Dedifferentiated amniotic fluid mesenchymal stem cell (primary cell): ENCODE data around the gene AIF1L.

Experiments used
- DNase-seq: peaks from one replicate; pipeline ENCODE4 v3.0.0-alpha.2; 2016; ENCODE audit errors: extremely low spot score

AIF1L gene

GRCh38 chr9:131078427-131079366, 17.6 kb upstream of the AIF1L start:
- no peak for DNase-seq

- DNase-seq: no peak
Observed at GRCh38 chr9:131080589-131080988, 15.7 kb upstream of the AIF1L start.

GRCh38 chr9:131081868-131082267, 14.5 kb upstream of the AIF1L start:
- no peak for DNase-seq

- no peak for DNase-seq
Observed at GRCh38 chr9:131082774-131083512, 13.4 kb upstream of the AIF1L start.

- no peak for DNase-seq
Observed at GRCh38 chr9:131084661-131085369, 11.5 kb upstream of the AIF1L start.

GRCh38 chr9:131085370-131086122, 10.8 kb upstream of the AIF1L start:
- DNase-seq: no peak

- no peak for DNase-seq
Observed at GRCh38 chr9:131087354-131087893, 8.9 kb upstream of the AIF1L start.

GRCh38 chr9:131090025-131090787, 6.1 kb upstream of the AIF1L start:
- no peak for DNase-seq

- DNase-seq: no peak
Observed at GRCh38 chr9:131091352-131091992, 4.9 kb upstream of the AIF1L start.

- no peak for DNase-seq
Observed at GRCh38 chr9:131092030-131092429, 4.3 kb upstream of the AIF1L start.

GRCh38 chr9:131092548-131093440, 3.5 kb upstream of the AIF1L start:
- no peak for DNase-seq

- DNase-seq: no peak
Observed at GRCh38 chr9:131094015-131094414, 2.3 kb upstream of the AIF1L start.

- peak; percentile 49 for DNase-seq
Observed at GRCh38 chr9:131094622-131095021, 1.7 kb upstream of the AIF1L start.

- no peak for DNase-seq
Observed at GRCh38 chr9:131095666-131096268, 564 bp upstream of the AIF1L start.

- DNase-seq: no peak
Observed at GRCh38 chr9:131097126-131097947, 1.0 kb downstream of the AIF1L start.

- DNase-seq: no peak
Observed at GRCh38 chr9:131097948-131098278, 1.6 kb downstream of the AIF1L start.

- DNase-seq: no peak
Observed at GRCh38 chr9:131098391-131099101, 2.2 kb downstream of the AIF1L start.
